ENCODE results near the gene SF3A1. TPM values are rescaled to one million over a fixed set of nuclear protein-coding genes. Genes with fewer than 3 reads are reported as not detected.

SF3A1 gene
- total RNA-seq, 1 experiment from 2014 or later, result 167 TPM

DNA sequence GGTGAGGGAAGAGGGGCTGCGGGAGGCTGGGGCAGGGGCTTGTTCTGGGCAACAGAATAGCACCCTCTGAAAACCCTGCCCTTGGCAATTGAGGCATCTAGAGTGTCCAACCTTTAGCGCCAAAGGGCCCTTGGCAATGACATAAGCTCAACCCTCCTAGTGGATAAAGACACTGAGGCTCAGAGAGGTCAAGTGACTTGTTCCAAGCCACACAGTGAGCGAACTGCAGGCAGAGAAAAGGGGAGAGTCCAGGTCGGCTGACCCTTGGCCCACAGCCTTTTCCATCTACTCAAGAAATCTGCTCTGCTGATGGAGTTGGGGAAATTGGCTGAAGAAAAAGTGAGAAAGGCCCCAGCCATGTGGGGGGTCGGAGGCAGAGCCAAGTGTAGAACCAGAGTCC lies 43.0 kb upstream of the SF3A1 start:
- no peaks in the 10 kb centered on the region for H3K27me3 Mint-ChIP-seq (ENCODE audit: insufficient read depth, unreplicated experiment)
- H3K36me3 Mint-ChIP-seq (ENCODE audit: insufficient read depth, unreplicated experiment), result peaks cover 41% of the 10 kb centered on the region
- no peaks in the 10 kb centered on the region for H3K9me3 Mint-ChIP-seq (ENCODE audit: unreplicated experiment)
- peaks cover 35% of the 10 kb centered on the region for H3K4me1 Mint-ChIP-seq (ENCODE audit: insufficient read depth, unreplicated experiment)
- CTCF ChIA-PET, result interaction anchor here (0.6 to 0.9 kb wide), 2 partner anchors 10 to 25 kb away, joined by 3 read pairs; no protein-coding TSS in a partner anchor
- intact Hi-C loops (cut with micrococcal nuclease), result no loop called here
- no peak for DNase-seq (ENCODE audit: unreplicated experiment)
- TF ChIP-seq, protein P1, sequence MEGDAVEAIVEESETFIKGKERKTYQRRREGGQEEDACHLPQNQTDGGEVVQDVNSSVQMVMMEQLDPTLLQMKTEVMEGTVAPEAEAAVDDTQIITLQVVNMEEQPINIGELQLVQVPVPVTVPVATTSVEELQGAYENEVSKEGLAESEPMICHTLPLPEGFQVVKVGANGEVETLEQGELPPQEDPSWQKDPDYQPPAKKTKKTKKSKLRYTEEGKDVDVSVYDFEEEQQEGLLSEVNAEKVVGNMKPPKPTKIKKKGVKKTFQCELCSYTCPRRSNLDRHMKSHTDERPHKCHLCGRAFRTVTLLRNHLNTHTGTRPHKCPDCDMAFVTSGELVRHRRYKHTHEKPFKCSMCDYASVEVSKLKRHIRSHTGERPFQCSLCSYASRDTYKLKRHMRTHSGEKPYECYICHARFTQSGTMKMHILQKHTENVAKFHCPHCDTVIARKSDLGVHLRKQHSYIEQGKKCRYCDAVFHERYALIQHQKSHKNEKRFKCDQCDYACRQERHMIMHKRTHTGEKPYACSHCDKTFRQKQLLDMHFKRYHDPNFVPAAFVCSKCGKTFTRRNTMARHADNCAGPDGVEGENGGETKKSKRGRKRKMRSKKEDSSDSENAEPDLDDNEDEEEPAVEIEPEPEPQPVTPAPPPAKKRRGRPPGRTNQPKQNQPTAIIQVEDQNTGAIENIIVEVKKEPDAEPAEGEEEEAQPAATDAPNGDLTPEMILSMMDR (IDR thresholded peaks at IDR 0.05; ENCODE audit: unreplicated experiment), result no peak
- peak overlapping the region; percentile 85 for H3K4me3 Mint-ChIP-seq (ENCODE audit: unreplicated experiment)
- H3K27ac Mint-ChIP-seq (ENCODE audit: low read depth, unreplicated experiment), result peak overlapping the region; percentile 92
- BruUV-seq (replicated peaks), result no TSS peak
- POLR2A ChIA-PET, result interaction anchor here (0.6 to 16.9 kb wide), 5 partner anchors 9 to 399 kb away, joined by 3 to 532 read pairs (median 8); partner anchors contain the start of gene MTFP1

DNA sequence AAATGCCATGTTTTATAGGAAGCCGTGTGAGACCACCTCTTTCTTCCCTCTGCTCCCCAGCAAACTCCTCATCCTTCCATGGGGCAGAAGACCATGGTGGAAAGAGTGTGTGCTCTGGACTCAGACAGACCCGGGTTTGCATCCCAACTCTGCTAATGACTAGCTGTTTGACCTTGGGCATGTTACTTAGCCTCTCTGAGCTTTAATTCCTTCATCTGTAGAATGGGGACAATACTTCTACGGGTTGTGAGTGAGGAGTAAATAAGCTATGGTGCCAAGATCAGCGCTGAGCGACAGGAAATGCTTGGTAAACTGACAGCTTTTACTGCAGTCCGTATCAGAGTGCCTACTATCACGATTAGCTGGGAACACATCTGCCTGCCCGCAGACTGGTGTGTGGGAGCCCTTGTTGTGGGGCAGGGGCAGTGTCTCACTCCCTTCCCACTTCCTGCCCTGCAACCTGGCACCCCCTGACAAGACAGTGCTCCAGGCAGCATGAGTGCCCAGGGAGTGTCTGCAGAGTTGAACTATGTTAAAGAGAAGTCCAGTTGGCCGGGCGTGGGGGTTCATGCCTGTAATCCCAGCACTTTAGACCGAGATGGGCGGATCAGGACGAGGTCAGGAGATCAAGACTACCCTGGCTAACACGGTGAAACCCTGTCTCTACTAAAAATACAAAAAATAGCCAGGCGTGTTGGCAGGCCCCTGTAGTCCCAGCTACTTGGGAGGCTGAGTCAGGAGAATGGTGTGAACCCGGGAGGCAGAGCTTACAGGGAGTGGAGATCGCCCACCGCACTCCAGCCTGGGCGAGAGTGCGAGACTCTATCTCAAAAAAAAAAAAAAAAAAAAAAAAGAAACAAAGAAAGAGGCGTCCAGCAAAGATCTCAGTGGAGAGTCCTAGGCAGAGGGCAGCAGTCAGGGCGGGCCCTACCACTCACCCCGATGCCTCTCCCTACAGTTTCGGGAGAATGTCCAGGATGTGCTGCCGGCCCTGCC lies 42.3 kb upstream of the SF3A1 start:
- Mint-ChIP-seq H3K27ac (ENCODE audit: low read depth, unreplicated experiment) (peak overlapping the region; percentile 92), H3K4me3 (ENCODE audit: unreplicated experiment) (peak overlapping the region; percentile 85), H3K27me3 (ENCODE audit: insufficient read depth, unreplicated experiment) (no peaks in the 10 kb centered on the region), H3K36me3 (ENCODE audit: insufficient read depth, unreplicated experiment) (peaks cover 34% of the 10 kb centered on the region), H3K4me1 (ENCODE audit: insufficient read depth, unreplicated experiment) (peaks cover 30% of the 10 kb centered on the region), H3K9me3 (ENCODE audit: unreplicated experiment) (no peaks in the 10 kb centered on the region)
- TF ChIP-seq, protein P1 (IDR thresholded peaks at IDR 0.05; ENCODE audit: unreplicated experiment), result no peak
- DNase-seq (ENCODE audit: unreplicated experiment), result peak; percentile 37
- intact Hi-C loops (cut with micrococcal nuclease), result no loop called here
- CTCF ChIA-PET, result interaction anchor here (0.9 to 3.0 kb wide), 11 partner anchors 10 to 111 kb away, joined by 3 to 26 read pairs (median 4); partner anchors contain the start of gene MTFP1
- no TSS peak for BruUV-seq (replicated peaks)
- POLR2A ChIA-PET, result interaction anchor here (0.6 to 16.9 kb wide), 6 partner anchors 10 to 278 kb away, joined by 3 to 532 read pairs (median 10); partner anchors contain the start of gene MTFP1

DNA sequence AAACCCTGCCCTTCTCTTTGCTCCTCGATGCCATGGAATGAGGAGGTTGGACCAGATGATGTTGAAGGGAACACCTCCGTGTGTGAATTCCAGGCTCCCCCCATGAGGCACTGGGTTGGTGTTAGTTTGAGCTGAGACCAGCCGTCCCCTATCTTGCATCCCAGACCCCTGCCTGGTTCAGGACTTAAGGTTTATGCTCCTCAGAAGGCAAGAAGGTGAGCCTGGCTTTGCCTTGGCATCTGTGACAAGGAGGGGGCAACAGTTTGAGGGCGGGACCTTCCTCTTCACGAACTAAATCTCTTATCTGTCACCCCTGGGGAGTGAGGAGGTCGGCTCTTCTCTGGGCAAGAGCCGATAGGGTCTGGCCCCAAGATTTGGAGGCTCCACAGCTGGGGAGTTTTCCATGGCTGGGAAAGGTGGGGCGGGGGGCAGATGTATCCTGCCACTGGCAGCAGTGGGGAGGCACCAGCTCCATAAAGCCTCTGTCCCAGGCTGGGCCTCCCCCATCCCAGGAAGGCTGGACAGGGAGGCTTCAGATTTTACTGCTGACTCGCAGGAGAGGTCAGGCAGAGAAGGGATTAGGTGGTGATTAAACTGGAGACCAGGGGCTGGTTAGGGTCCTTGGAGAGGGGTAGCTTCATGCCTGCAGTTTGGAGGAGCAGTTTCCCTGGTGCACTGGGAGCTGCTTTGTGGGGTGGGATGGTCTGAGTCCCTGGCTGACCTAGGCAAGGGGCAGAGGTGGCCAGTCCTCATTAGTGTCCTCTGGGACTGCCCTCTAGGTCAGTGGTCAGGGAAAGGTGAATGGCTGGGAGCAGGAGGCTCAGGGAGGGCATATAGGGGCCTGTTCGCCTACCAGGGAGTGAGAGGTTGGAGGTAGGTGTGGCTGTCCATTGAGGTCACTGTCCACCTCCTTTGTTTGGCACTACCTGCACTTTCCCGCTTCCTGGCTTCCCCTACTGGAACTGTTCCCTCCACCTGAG lies 41.3 kb upstream of the SF3A1 start:
- Mint-ChIP-seq H3K4me3 (ENCODE audit: unreplicated experiment) (peak overlapping the region; percentile 85), H3K27ac (ENCODE audit: low read depth, unreplicated experiment) (peak overlapping the region; percentile 70), H3K9me3 (ENCODE audit: unreplicated experiment) (no peaks in the 10 kb centered on the region), H3K27me3 (ENCODE audit: insufficient read depth, unreplicated experiment) (no peaks in the 10 kb centered on the region), H3K36me3 (ENCODE audit: insufficient read depth, unreplicated experiment) (peaks cover 24% of the 10 kb centered on the region), H3K4me1 (ENCODE audit: insufficient read depth, unreplicated experiment) (peaks cover 29% of the 10 kb centered on the region)
- peak; percentile 27 for DNase-seq (ENCODE audit: unreplicated experiment)
- TF ChIP-seq, protein P1 (IDR thresholded peaks at IDR 0.05; ENCODE audit: unreplicated experiment), result no peak
- BruUV-seq (replicated peaks), result no TSS peak
- CTCF ChIA-PET, result interaction anchor here (0.6 to 3.0 kb wide), 16 partner anchors 9 to 339 kb away, joined by 3 to 26 read pairs (median 4); partner anchors contain the start of gene MTFP1
- POLR2A ChIA-PET, result interaction anchor here (0.6 to 16.9 kb wide), 18 partner anchors 8 to 637 kb away, joined by 3 to 532 read pairs (median 4); partner anchors contain the start of genes CASTOR1, CCDC157, MTFP1 and PES1
- intact Hi-C loops (cut with micrococcal nuclease), result loop anchor here (1.0 kb wide), 1 partner anchor 28 kb away; no protein-coding TSS in a partner anchor

All from MCF 10A (cell line).